Stimulated activated CD4-positive, alpha-beta T cell treated with anti-CD3 and anti-CD28 coated beads, Interleukin-15, amount 100 ng/mL, for 1 hour (primary cell): Measurements from ENCODE around the gene TBC1D24.

Source experiments
- DNase-seq, 2 donors: peaks; one replicate each; pipeline ENCODE4 v3.0.0-alpha.2; 2020; ENCODE audit warnings: low read depth in 1 of 2, low spot score in 1 of 2

TBC1D24 gene

GRCh38 chr16:2450535-2450934, 24.4 kb upstream of the TBC1D24 start:
- no peak for DNase-seq

- no peak for DNase-seq
Measured at GRCh38 chr16:2450975-2451381, 23.9 kb upstream of the TBC1D24 start.

- no peak for DNase-seq
Measured at GRCh38 chr16:2451851-2452320, 23.0 kb upstream of the TBC1D24 start.

- DNase-seq: no peak
Measured at GRCh38 chr16:2452650-2453049, 22.3 kb upstream of the TBC1D24 start.

GRCh38 chr16:2455081-2455845, 19.7 kb upstream of the TBC1D24 start:
- no peak for DNase-seq

- no peak for DNase-seq
Measured at GRCh38 chr16:2456551-2457153, 18.3 kb upstream of the TBC1D24 start.

GRCh38 chr16:2457267-2457666, 17.7 kb upstream of the TBC1D24 start:
- DNase-seq: no peak

- no peak for DNase-seq
Measured at GRCh38 chr16:2457946-2458345, 17.0 kb upstream of the TBC1D24 start.

- DNase-seq: no peak
Measured at GRCh38 chr16:2458887-2459646, 15.9 kb upstream of the TBC1D24 start.

GRCh38 chr16:2459647-2460390, 15.1 kb upstream of the TBC1D24 start, which contains the start of gene TEDC2:
TSS of gene TEDC2 (plus strand) at chr16:2460109. CDS start at chr16:2460145, 36 bp downstream.
- DNase-seq: peak; percentile 93 to 94

- DNase-seq: no peak
Measured at GRCh38 chr16:2460391-2460713, 14.6 kb upstream of the TBC1D24 start.

- DNase-seq: no peak
Measured at GRCh38 chr16:2460916-2461315, 14.0 kb upstream of the TBC1D24 start.

- no peak for DNase-seq
Measured at GRCh38 chr16:2462031-2462866, 12.7 kb upstream of the TBC1D24 start.

- DNase-seq: no peak
Measured at GRCh38 chr16:2464333-2464732, 10.6 kb upstream of the TBC1D24 start.

GRCh38 chr16:2465653-2466415, 9.1 kb upstream of the TBC1D24 start:
- no peak for DNase-seq

GRCh38 chr16:2466667-2467527, 8.0 kb upstream of the TBC1D24 start:
- no peak for DNase-seq

GRCh38 chr16:2467528-2468232, 7.2 kb upstream of the TBC1D24 start:
- DNase-seq: no peak

GRCh38 chr16:2468233-2468724, 6.6 kb upstream of the TBC1D24 start:
- DNase-seq: no peak
